ENCODE data around the gene ENG.

DNA sequence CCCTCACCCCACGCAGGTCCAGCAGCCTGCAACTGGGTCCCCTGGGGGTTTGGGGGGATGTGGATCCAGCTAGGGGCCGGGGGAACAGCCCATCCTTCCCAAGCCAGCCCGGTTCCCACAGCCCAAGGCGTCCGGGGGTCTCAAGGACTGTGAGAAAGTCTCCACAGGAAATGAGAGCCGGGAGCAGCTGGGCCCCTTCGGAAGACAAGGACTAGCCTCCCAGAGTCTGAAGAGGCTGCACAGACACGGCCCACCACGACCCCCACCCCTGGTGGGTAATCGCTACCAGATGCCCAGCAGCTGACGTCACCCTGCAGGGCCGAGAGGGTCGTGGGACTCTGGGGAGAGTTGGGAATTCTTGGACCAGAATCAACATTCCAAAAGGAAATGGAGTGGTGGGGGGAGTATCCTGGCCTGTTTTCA, 86.5 kb downstream of the ENG start:
- TF ChIP-seq, protein P1, sequence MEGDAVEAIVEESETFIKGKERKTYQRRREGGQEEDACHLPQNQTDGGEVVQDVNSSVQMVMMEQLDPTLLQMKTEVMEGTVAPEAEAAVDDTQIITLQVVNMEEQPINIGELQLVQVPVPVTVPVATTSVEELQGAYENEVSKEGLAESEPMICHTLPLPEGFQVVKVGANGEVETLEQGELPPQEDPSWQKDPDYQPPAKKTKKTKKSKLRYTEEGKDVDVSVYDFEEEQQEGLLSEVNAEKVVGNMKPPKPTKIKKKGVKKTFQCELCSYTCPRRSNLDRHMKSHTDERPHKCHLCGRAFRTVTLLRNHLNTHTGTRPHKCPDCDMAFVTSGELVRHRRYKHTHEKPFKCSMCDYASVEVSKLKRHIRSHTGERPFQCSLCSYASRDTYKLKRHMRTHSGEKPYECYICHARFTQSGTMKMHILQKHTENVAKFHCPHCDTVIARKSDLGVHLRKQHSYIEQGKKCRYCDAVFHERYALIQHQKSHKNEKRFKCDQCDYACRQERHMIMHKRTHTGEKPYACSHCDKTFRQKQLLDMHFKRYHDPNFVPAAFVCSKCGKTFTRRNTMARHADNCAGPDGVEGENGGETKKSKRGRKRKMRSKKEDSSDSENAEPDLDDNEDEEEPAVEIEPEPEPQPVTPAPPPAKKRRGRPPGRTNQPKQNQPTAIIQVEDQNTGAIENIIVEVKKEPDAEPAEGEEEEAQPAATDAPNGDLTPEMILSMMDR (tag by site-specific recombination; IDR thresholded peaks at IDR 0.05), result no peak
- TF ChIP-seq ZBTB1 (tag by site-specific recombination; IDR thresholded peaks at IDR 0.05), result no peak
- TF ChIP-seq, protein P2, sequence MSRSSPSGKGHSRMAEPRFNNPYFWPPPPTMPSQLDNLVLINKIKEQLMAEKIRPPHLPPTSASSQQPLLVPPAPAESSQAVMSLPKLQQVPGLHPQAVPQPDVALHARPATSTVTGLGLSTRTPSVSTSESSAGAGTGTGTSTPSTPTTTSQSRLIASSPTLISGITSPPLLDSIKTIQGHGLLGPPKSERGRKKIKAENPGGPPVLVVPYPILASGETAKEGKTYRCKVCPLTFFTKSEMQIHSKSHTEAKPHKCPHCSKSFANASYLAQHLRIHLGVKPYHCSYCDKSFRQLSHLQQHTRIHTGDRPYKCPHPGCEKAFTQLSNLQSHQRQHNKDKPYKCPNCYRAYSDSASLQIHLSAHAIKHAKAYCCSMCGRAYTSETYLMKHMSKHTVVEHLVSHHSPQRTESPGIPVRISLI (tag by site-specific recombination; IDR thresholded peaks at IDR 0.05), result no peak
- TF ChIP-seq ZNF239 (tag by site-specific recombination; IDR thresholded peaks at IDR 0.05), result no peak

Measured in HEK293 (cell line).